Transverse colon (tissue), 4 donors: Measurements from ENCODE around the gene ATXN10. TPM values are rescaled to one million over a fixed set of nuclear protein-coding genes. Genes with fewer than 3 reads are reported as not detected.

Experiments used
- DNase-seq: peaks from one replicate; pipeline ENCODE4 v3.0.0-alpha.2; 2019
- H3K27ac ChIP-seq, 4 donors: fragments of 200-600 bp; sonication (generic); 2 replicates each; pipeline ENCODE4 v1.5.1; 2016 to 2018; ENCODE audit warnings: inconsistent platforms in 4 of 4
- H3K27me3 ChIP-seq: fragments of 200-600 bp; sonication (generic); 2 replicates; pipeline ENCODE4 v1.5.1; 2017; ENCODE audit warnings: inconsistent platforms
- H3K36me3 ChIP-seq, 4 donors: fragments of 200-600 bp; sonication (generic); 2 replicates each; pipeline ENCODE4 v1.5.1; 2017 to 2019; ENCODE audit warnings: inconsistent platforms in 4 of 4
- H3K4me1 ChIP-seq, 4 donors: fragments of 200-600 bp; sonication (generic); 2 replicates each; pipeline ENCODE4 v1.5.1; 2017 to 2020; ENCODE audit warnings: inconsistent platforms in 4 of 4
- H3K4me3 ChIP-seq, 4 donors: fragments of 200-600 bp; sonication (generic); 1 replicate in 1 of 4; 2 replicates in 3 of 4; pipeline versions ENCODE4 v1.5.1 to v1.6.1; 2017 to 2019; ENCODE audit warnings: inconsistent platforms in 4 of 4
- H3K9me3 ChIP-seq, 2 donors: fragments of 200-600 bp; sonication (generic); 2 replicates each; pipeline ENCODE4 v1.5.1; 2017 to 2019; ENCODE audit warnings: inconsistent platforms in 2 of 2
- CTCF ChIP-seq, 5 experiments: fragments of 200-600 bp in 3 of 5; fragments of 450-650 bp in 2 of 5; sonication (generic) in 3 of 5; IDR thresholded peaks; 1 replicate in 2 of 5; 2 replicates in 3 of 5; pipeline ENCODE4 v1.5.1; 2016 to 2017; ENCODE audit warnings: antibody characterized with exemption in 5 of 5, inconsistent platforms in 3 of 5, mild to moderate bottlenecking in 2 of 5, moderate library complexity in 1 of 5
- EP300 ChIP-seq: sonication (generic); formaldehyde crosslinking; IDR thresholded peaks from one replicate; pipeline ENCODE4 v1.6.1; 2017; ENCODE audit warnings: antibody characterized with exemption, low read depth
- POLR2A ChIP-seq: fragments of 450-650 bp; IDR thresholded peaks from one replicate; pipeline ENCODE4 v1.6.1; 2016; ENCODE audit warnings: antibody characterized with exemption, mild to moderate bottlenecking, moderate library complexity
- POLR2AphosphoS5 ChIP-seq, 3 donors: sonication (generic); formaldehyde crosslinking; IDR thresholded peaks; one replicate each; pipeline ENCODE4 v1.6.1; 2016; ENCODE audit warnings: antibody characterized with exemption in 3 of 3
- WGBS, 2 donors: methylation state at CpG; one replicate each; pipeline ENCODE4 v1.1.5; 2018; ENCODE audit warnings: low coverage in 1 of 2; 5-methylcytosine and 5-hydroxymethylcytosine counted together
- in situ Hi-C, 4 donors: fragments of 200-750 bp; cut with MboI; loops; one replicate each; pipeline versions ENCODE4 v1.15.0 to v1.15.1; 2017; ENCODE audit warnings: low sequenced_read_pairs in 3 of 4, low pct_ligation_motif_present in 1 of 4, low pct_unique_long_range_greater_than_20kb in 1 of 4
- intact Hi-C: fragments of 100-400 bp; cut with DNase I; formaldehyde crosslinking; loops from one replicate; pipeline ENCODE4 v1.15.1; 2023; ENCODE audit warnings: low total_unique reads
- total RNA-seq, 4 donors: library from RNA; depleted of rRNA; stranded (reverse); fragments of >200 nt; gene quantifications; one replicate each; pipeline ENCODE4 v1.1.0, GENCODE V29; 2016

Gene ATXN10
- total RNA-seq, 4 donors from 2014 or later: 27.3 to 88.3 (median 47.8) TPM

GRCh38 chr22:45698094-45698493 is 26.5 kb downstream of the ATXN10 start:
- 88 to 92% methylated on average over 4 of the region's 4 CpGs for WGBS, 2 donors
- in situ Hi-C loops: no loop called here

GRCh38 chr22:45702981-45703380 is 31.3 kb downstream of the ATXN10 start:
- no peak for DNase-seq
- Histone ChIP-seq H3K27me3 (no peaks in the 10 kb centered on the region), H3K9me3 (no peaks in the 10 kb centered on the region), H3K27ac (no peak overlapping the region), H3K4me3 (no peak overlapping the region), H3K36me3 (peaks cover 0 to 55% (median 7%) of the 10 kb centered on the region in 4 donors), H3K4me1 (no peaks in the 10 kb centered on the region)
- in situ Hi-C loops (no loop called here), intact Hi-C loops (no loop called here)
- TF ChIP-seq EP300 (no peak), POLR2A (no peak)
- 97 to 100% methylated on average over 2 to 3 of the region's 3 CpGs for WGBS, 2 donors

More at GRCh38 chr22:45698094-45698493, 26.5 kb downstream of the ATXN10 start:
- Histone ChIP-seq H3K4me1 (no peaks in the 10 kb centered on the region), H3K9me3 (no peaks in the 10 kb centered on the region), H3K4me3 (no peak overlapping the region), H3K27me3 (no peaks in the 10 kb centered on the region), H3K27ac (no peak overlapping the region), H3K36me3 (peaks cover 0 to 38% (median 6%) of the 10 kb centered on the region in 4 donors)
- TF ChIP-seq POLR2A (no peak), POLR2AphosphoS5 (IDR thresholded peaks at IDR 0.05) (no peak), EP300 (no peak), CTCF (IDR thresholded peaks at IDR 0.05) (no peak)
- intact Hi-C loops: no loop called here
- no peak for DNase-seq

- Histone ChIP-seq H3K9me3 (no peaks in the 10 kb centered on the region), H3K4me1 (peaks cover 0 to under 1% (median 0%) of the 10 kb centered on the region in 4 donors), H3K36me3 (peaks cover 0 to 55% (median 7%) of the 10 kb centered on the region in 4 donors), H3K4me3 (no peak overlapping the region), H3K27me3 (no peaks in the 10 kb centered on the region), H3K27ac (no peak overlapping the region)
- in situ Hi-C loops: no loop called here
- intact Hi-C loops: no loop called here
- WGBS, 2 donors: 95% methylated on average over 2 of the region's 2 CpGs; no CpG with 5 or more reads in 1 of the 2 donors
- TF ChIP-seq CTCF (IDR thresholded peaks at IDR 0.05): no peak
- no peak for TF ChIP-seq POLR2AphosphoS5 (IDR thresholded peaks at IDR 0.05)
- TF ChIP-seq POLR2A: no peak
- no peak for DNase-seq
Measured at GRCh38 chr22:45703758-45704157, 32.1 kb downstream of the ATXN10 start.

- Histone ChIP-seq H3K27me3 (no peaks in the 10 kb centered on the region), H3K36me3 (peaks cover 0 to 55% (median 7%) of the 10 kb centered on the region in 4 donors), H3K4me1 (peaks cover 0 to 10% (median 0%) of the 10 kb centered on the region in 4 donors), H3K4me3 (no peak overlapping the region), H3K27ac (no peak overlapping the region), H3K9me3 (no peaks in the 10 kb centered on the region)
- DNase-seq: no peak
- no peak for TF ChIP-seq EP300
- no peak for TF ChIP-seq CTCF (IDR thresholded peaks at IDR 0.05)
- TF ChIP-seq POLR2A: no peak
- no peak for TF ChIP-seq POLR2AphosphoS5 (IDR thresholded peaks at IDR 0.05)
- in situ Hi-C loops (no loop called here), intact Hi-C loops (no loop called here)
- WGBS, 2 donors: 100% methylated on average over 2 of the region's 2 CpGs; no CpG with 5 or more reads in 1 of the 2 donors
Measured at GRCh38 chr22:45704648-45705047, 33.0 kb downstream of the ATXN10 start.

GRCh38 chr22:45707605-45708004 is 36.0 kb downstream of the ATXN10 start:
- Histone ChIP-seq H3K4me1 (peaks cover 0 to 13% (median 0%) of the 10 kb centered on the region in 4 donors), H3K27ac (no peak overlapping the region), H3K4me3 (no peak overlapping the region), H3K9me3 (no peaks in the 10 kb centered on the region), H3K36me3 (peaks cover 0 to 31% (median 5%) of the 10 kb centered on the region in 4 donors), H3K27me3 (no peaks in the 10 kb centered on the region)
- DNase-seq: no peak
- no peak for TF ChIP-seq EP300
- no peak for TF ChIP-seq POLR2AphosphoS5 (IDR thresholded peaks at IDR 0.05)
- TF ChIP-seq POLR2A: no peak
- no peak for TF ChIP-seq CTCF (IDR thresholded peaks at IDR 0.05)
- intact Hi-C loops: no loop called here
- in situ Hi-C loops: no loop called here
- WGBS, 2 donors: 96 to 100% methylated on average over 1 to 2 of the region's 2 CpGs
